ENCODE results near the gene ZNF275. TPM values are rescaled to one million over a fixed set of nuclear protein-coding genes. Genes with fewer than 3 reads are reported as not detected.

Gene ZNF275
- total RNA-seq, 1 experiment from 2014 or later, result 5.0 TPM

DNA sequence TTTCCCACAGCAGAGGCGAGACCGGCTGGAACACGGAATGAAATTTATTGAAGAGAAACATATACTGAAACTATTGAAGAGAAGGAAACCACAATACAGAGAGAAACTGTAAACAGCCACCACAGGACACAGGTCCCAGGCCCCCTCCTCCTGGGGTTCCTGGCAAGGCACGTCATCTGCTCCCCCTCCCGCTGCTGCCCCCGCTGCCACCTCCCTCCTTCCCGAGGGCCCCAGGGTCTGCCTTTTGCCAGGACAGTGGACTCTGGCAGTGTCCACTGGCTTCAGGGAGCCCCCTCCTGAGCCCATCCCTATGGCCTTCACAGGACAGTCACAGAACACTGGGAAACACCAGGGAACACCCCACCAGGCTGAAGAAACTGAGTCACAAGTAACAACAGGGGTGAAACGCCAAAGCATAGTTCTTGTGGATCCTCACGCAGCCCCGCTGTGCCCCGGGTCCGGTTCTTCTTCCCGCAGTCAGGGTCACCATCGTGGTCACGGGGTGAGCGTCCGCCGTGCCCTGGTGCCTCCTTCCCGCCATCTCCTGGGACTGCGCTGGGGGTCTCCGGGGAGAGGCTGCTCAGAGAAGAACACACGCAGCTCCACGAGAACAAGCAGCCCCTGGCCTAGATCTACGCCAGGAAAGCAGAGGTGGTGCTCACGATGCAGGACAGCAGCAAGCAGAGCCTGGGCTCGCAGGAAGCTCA is 61.8 kb downstream of the ZNF275 start:
- ChIA-PET CTCF (no interaction called here), POLR2A (no interaction called here)
- H3K4me1 ChIP-seq (ENCODE audit: control insufficient read depth, insufficient read depth, low read length), result no peaks in the 10 kb centered on the region
- no peaks in the 10 kb centered on the region for H3K9me3 ChIP-seq (ENCODE audit: control insufficient read depth, insufficient read depth, low read depth, low read length)
- intact Hi-C loops (cut with micrococcal nuclease; ENCODE audit: unreplicated experiment) (no loop called here), in situ Hi-C loops (cut with HindIII; ENCODE audit: low pct_unique_long_range_greater_than_20kb, low sequenced_read_pairs) (no loop called here)
- H3K27ac ChIP-seq (ENCODE audit: low read length), result no peak overlapping the region
- ATAC-seq, result no peak
- no peaks in the 10 kb centered on the region for H3K36me3 ChIP-seq (ENCODE audit: control insufficient read depth, insufficient read depth, low read length)
- no peak overlapping the region for H3K4me3 ChIP-seq (ENCODE audit: low read depth in 2 of 2, low read length in 2 of 2)
- BruUV-seq (replicated peaks), result no TSS peak
- TF ChIP-seq, protein P1, sequence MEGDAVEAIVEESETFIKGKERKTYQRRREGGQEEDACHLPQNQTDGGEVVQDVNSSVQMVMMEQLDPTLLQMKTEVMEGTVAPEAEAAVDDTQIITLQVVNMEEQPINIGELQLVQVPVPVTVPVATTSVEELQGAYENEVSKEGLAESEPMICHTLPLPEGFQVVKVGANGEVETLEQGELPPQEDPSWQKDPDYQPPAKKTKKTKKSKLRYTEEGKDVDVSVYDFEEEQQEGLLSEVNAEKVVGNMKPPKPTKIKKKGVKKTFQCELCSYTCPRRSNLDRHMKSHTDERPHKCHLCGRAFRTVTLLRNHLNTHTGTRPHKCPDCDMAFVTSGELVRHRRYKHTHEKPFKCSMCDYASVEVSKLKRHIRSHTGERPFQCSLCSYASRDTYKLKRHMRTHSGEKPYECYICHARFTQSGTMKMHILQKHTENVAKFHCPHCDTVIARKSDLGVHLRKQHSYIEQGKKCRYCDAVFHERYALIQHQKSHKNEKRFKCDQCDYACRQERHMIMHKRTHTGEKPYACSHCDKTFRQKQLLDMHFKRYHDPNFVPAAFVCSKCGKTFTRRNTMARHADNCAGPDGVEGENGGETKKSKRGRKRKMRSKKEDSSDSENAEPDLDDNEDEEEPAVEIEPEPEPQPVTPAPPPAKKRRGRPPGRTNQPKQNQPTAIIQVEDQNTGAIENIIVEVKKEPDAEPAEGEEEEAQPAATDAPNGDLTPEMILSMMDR (IDR thresholded peaks at IDR 0.05), result no peak
- TF ChIP-seq, protein P2, sequence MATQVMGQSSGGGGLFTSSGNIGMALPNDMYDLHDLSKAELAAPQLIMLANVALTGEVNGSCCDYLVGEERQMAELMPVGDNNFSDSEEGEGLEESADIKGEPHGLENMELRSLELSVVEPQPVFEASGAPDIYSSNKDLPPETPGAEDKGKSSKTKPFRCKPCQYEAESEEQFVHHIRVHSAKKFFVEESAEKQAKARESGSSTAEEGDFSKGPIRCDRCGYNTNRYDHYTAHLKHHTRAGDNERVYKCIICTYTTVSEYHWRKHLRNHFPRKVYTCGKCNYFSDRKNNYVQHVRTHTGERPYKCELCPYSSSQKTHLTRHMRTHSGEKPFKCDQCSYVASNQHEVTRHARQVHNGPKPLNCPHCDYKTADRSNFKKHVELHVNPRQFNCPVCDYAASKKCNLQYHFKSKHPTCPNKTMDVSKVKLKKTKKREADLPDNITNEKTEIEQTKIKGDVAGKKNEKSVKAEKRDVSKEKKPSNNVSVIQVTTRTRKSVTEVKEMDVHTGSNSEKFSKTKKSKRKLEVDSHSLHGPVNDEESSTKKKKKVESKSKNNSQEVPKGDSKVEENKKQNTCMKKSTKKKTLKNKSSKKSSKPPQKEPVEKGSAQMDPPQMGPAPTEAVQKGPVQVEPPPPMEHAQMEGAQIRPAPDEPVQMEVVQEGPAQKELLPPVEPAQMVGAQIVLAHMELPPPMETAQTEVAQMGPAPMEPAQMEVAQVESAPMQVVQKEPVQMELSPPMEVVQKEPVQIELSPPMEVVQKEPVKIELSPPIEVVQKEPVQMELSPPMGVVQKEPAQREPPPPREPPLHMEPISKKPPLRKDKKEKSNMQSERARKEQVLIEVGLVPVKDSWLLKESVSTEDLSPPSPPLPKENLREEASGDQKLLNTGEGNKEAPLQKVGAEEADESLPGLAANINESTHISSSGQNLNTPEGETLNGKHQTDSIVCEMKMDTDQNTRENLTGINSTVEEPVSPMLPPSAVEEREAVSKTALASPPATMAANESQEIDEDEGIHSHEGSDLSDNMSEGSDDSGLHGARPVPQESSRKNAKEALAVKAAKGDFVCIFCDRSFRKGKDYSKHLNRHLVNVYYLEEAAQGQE (IDR thresholded peaks at IDR 0.05; ENCODE audit: insufficient read depth in 1 of 2, low read depth in 2 of 2, low read length in 1 of 2), result no peak
- no peak for TF ChIP-seq TCF7L2 (IDR thresholded peaks at IDR 0.05; ENCODE audit: low read depth, low read length)
- peaks cover 2% of the 10 kb centered on the region; the same call in 1 of the 2 replicates for H3K27me3 ChIP-seq (ENCODE audit: control insufficient read depth, insufficient read depth, low read length)
- DNase-seq (ENCODE audit: low read depth, low spot score), result no peak

DNA sequence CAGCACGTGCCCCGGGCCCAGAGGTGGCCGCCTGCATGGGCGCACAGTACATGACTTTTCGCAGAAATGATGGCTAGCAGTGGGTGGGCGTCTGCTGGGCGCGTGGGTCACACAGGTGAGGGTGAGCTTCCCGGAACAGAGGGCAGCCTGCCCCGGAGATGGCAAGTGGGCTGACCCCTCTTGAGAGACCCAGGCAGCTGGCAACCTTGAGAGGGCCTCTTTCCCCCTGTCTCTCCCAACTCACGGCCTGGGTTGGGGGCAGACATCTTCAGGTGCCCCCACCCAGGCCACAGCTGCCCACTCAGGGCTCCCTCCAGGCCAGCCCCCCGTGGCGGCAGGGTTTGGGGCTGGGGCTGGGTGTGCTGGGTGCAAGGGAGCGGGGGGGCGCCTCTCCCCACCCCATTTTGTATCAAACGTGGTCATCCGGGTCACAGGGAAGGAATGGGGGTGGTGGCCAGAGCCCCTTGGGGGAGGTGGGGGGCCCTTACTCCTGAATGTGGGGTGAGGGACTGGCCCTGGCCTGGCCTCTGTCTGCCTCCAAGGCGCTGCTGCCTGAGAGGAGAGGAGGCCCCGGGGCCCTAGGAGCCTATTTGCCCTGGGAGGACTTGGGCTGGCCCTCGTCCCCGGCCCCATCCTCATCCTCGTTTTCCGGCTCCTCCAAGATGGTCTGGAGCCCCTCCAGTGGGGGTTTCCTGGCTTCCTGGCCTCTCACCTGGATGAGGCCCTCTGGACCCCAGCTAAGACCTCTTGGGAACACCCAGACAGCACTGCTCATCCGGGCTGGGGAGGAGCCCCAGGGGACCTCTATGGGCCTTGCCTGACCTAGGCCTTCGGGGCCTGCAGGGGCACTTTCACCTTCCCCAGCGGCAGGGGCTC is 62.6 kb downstream of the ZNF275 start:
- H3K36me3 ChIP-seq (ENCODE audit: control insufficient read depth, insufficient read depth, low read length), result no peaks in the 10 kb centered on the region
- no peak overlapping the region for H3K27ac ChIP-seq (ENCODE audit: low read length)
- no peaks in the 10 kb centered on the region for H3K9me3 ChIP-seq (ENCODE audit: control insufficient read depth, insufficient read depth, low read depth, low read length)
- BruUV-seq (replicated peaks), result no TSS peak
- POLR2A ChIA-PET, result no interaction called here
- CTCF ChIA-PET, result no interaction called here
- in situ Hi-C loops (cut with HindIII; ENCODE audit: low pct_unique_long_range_greater_than_20kb, low sequenced_read_pairs), result no loop called here
- TF ChIP-seq SIN3A (IDR thresholded peaks at IDR 0.05; ENCODE audit: borderline replicate concordance, insufficient read depth, low read depth, low read length) (no peak), POLR2AphosphoS5 (IDR thresholded peaks at IDR 0.05; ENCODE audit: low read depth, low read length) (no peak), TCF7L2 (IDR thresholded peaks at IDR 0.05; ENCODE audit: low read depth, low read length) (no peak)
- TF ChIP-seq, protein P1 (IDR thresholded peaks at IDR 0.05), result no peak
- TF ChIP-seq, protein P2 (IDR thresholded peaks at IDR 0.05; ENCODE audit: insufficient read depth in 1 of 2, low read depth in 2 of 2, low read length in 1 of 2), result no peak
- intact Hi-C loops (cut with micrococcal nuclease; ENCODE audit: unreplicated experiment), result no loop called here
- H3K4me3 ChIP-seq (ENCODE audit: low read depth in 2 of 2, low read length in 2 of 2), result no peak overlapping the region
- peaks cover 2% of the 10 kb centered on the region; the same call in 1 of the 2 replicates for H3K27me3 ChIP-seq (ENCODE audit: control insufficient read depth, insufficient read depth, low read length)
- H3K4me1 ChIP-seq (ENCODE audit: control insufficient read depth, insufficient read depth, low read length), result no peaks in the 10 kb centered on the region
- ATAC-seq (0 out of 2 replicates have a peak, but pooled peaks have one; percentile 23), DNase-seq (ENCODE audit: low read depth, low spot score) (no peak)

All from Panc1 (cell line).